CD4-positive, alpha-beta T cell treated with Interleukin-10 for 1 hour (primary cell): ENCODE results near the gene MFN2.
"Not testable (repeated sequence)": the region's sequence is repeated elsewhere in the genome, so short reads cannot be mapped to it uniquely, and the experiment has no call there.

ENCODE experiments used
- DNase-seq: peaks from one replicate; pipeline ENCODE4 v3.0.0-alpha.2; 2020

MFN2 gene

GRCh38 chr1:12001249-12001917 lies 21.1 kb downstream of the MFN2 start:
- DNase-seq, result peak; percentile 41

- DNase-seq, result no peak
Measured at GRCh38 chr1:12001996-12002493, 21.8 kb downstream of the MFN2 start.

GRCh38 chr1:12003762-12004161 lies 23.5 kb downstream of the MFN2 start:
- no peak for DNase-seq

- no peak for DNase-seq
Measured at GRCh38 chr1:12005488-12006166, 25.4 kb downstream of the MFN2 start.

GRCh38 chr1:12006167-12006921 lies 26.1 kb downstream of the MFN2 start:
- DNase-seq, result no peak

- DNase-seq, result no peak
Measured at GRCh38 chr1:12007204-12007603, 27.0 kb downstream of the MFN2 start.

- not testable (repeated sequence) for DNase-seq
Measured at GRCh38 chr1:12008355-12008754, 28.1 kb downstream of the MFN2 start.

- no peak for DNase-seq
Measured at GRCh38 chr1:12009318-12009947, 29.2 kb downstream of the MFN2 start.

- DNase-seq, result no peak
Measured at GRCh38 chr1:12010746-12011570, 30.7 kb downstream of the MFN2 start.

GRCh38 chr1:12011998-12012397 lies 31.8 kb downstream of the MFN2 start:
- DNase-seq, result no peak

GRCh38 chr1:12012560-12013316 lies 32.5 kb downstream of the MFN2 start:
- no peak for DNase-seq

- no peak for DNase-seq
Measured at GRCh38 chr1:12014141-12014991, 34.1 kb downstream of the MFN2 start.

- DNase-seq, result no peak
Measured at GRCh38 chr1:12015001-12015491, 34.8 kb downstream of the MFN2 start.

GRCh38 chr1:12015499-12015898 lies 35.3 kb downstream of the MFN2 start:
- DNase-seq, result no peak

GRCh38 chr1:12016182-12016581 lies 35.9 kb downstream of the MFN2 start:
- DNase-seq, result no peak

GRCh38 chr1:12019858-12020509 lies 39.7 kb downstream of the MFN2 start:
- peak; percentile 6 for DNase-seq

GRCh38 chr1:12021616-12022015 lies 41.4 kb downstream of the MFN2 start:
- no peak for DNase-seq

GRCh38 chr1:12022036-12022435 lies 41.8 kb downstream of the MFN2 start:
- no peak for DNase-seq

- no peak for DNase-seq
Measured at GRCh38 chr1:12026586-12026985, 46.3 kb downstream of the MFN2 start.

- DNase-seq, result no peak
Measured at GRCh38 chr1:12028248-12028647, 48.0 kb downstream of the MFN2 start.
